Hepatocyte (in vitro differentiated cells): ENCODE measurements around the gene CPNE4. TPM values are rescaled to one million over a fixed set of nuclear protein-coding genes. Genes with fewer than 3 reads are reported as not detected.
A peak's percentile ranks its signal among the peaks of the same experiment; 100 is the strongest.

Source experiments
- DNase-seq: peaks from one replicate; pipeline ENCODE4 v3.0.0-alpha.2; 2016; ENCODE audit warnings: low spot score
- H2AFZ ChIP-seq: fragments of 200-600 bp; sonication (generic); 2 replicates; pipeline ENCODE4 v1.6.0; 2016; ENCODE audit warnings: antibody characterized with exemption, mild to moderate bottlenecking
- H3K27ac ChIP-seq: fragments of 200-600 bp; sonication (generic); 2 replicates; pipeline ENCODE4 v1.5.1; 2016; ENCODE audit warnings: mild to moderate bottlenecking
- H3K27me3 ChIP-seq: fragments of 200-600 bp; sonication (generic); 2 replicates; pipeline ENCODE4 v1.6.1; 2016
- H3K36me3 ChIP-seq: fragments of 200-600 bp; sonication (generic); replicated peaks from 2 replicates; pipeline ENCODE4 v1.5.1; 2016; ENCODE audit warnings: low read depth; ENCODE audit not compliant: insufficient read depth
- H3K4me1 ChIP-seq: fragments of 200-600 bp; sonication (generic); 2 replicates; pipeline ENCODE4 v1.5.1; 2016; ENCODE audit warnings: mild to moderate bottlenecking, moderate library complexity; ENCODE audit not compliant: insufficient read depth
- H3K4me2 ChIP-seq: fragments of 200-600 bp; sonication (generic); 2 replicates; pipeline ENCODE4 v1.6.0; 2016
- H3K4me3 ChIP-seq: fragments of 200-600 bp; sonication (generic); 2 replicates; pipeline ENCODE4 v1.5.1; 2016; ENCODE audit warnings: mild to moderate bottlenecking
- H3K79me2 ChIP-seq: fragments of 200-600 bp; sonication (generic); 2 replicates; pipeline ENCODE4 v1.6.0; 2017; ENCODE audit warnings: mild to moderate bottlenecking
- H3K9me2 ChIP-seq: fragments of 200-600 bp; sonication (generic); replicated peaks from 2 replicates; pipeline ENCODE4 v1.6.0; 2017; ENCODE audit warnings: mild to moderate bottlenecking; ENCODE audit not compliant: insufficient read depth
- H3K9me3 ChIP-seq: fragments of 200-600 bp; sonication (generic); 2 replicates; pipeline ENCODE4 v1.5.1; 2016; ENCODE audit warnings: low read depth, mild to moderate bottlenecking
- H4K20me1 ChIP-seq: fragments of 200-600 bp; sonication (generic); 2 replicates; pipeline ENCODE4 v1.6.0; 2016; ENCODE audit warnings: mild to moderate bottlenecking; ENCODE audit not compliant: insufficient read depth, poor library complexity, severe bottlenecking
- CTCF ChIP-seq: fragments of 200-600 bp; sonication (generic); IDR thresholded peaks from 2 replicates; pipeline ENCODE4 v1.5.1; 2016; ENCODE audit warnings: antibody characterized with exemption, mild to moderate bottlenecking; ENCODE audit not compliant: poor library complexity
- EZH2 ChIP-seq: fragments of 200-600 bp; sonication (generic); IDR thresholded peaks from 2 replicates; pipeline ENCODE4 v1.6.1; 2016; ENCODE audit warnings: antibody characterized with exemption, mild to moderate bottlenecking, borderline replicate concordance
- EZH2phosphoT487 ChIP-seq: fragments of 200-600 bp; sonication (generic); IDR thresholded peaks from one replicate; pipeline ENCODE4 v1.6.1; 2018; ENCODE audit warnings: antibody characterized with exemption, mild to moderate bottlenecking, low read depth, moderate library complexity; ENCODE audit not compliant: unreplicated experiment, severe bottlenecking
- WGBS: methylation state at CpG from one replicate; pipeline ENCODE4 v1.1.6; 2016; ENCODE audit warnings: low lambda C conversion rate; ENCODE audit errors: missing lambda C conversion rate; 5-methylcytosine and 5-hydroxymethylcytosine counted together
- polyA plus RNA-seq: library from polyadenylated mRNA; unstranded; fragments of >200 nt; fragmentation: Nextera tagmentation; extraction: Ambion mirVana; gene quantifications from 2 replicates; pipeline ENCODE4 v1.2.1, GENCODE V29; 2016
- total RNA-seq: library from RNA; depleted of rRNA; stranded (reverse); fragments of >200 nt; gene quantifications from 2 replicates; pipeline ENCODE4 v1.2.3, GENCODE V29; 2014

The CPNE4 gene
- total and polyA plus RNA-seq, 2 experiments from 2014 or later = 0.37 to 0.52 TPM

GRCh38 chr3:131530843-131531242, 504.0 kb downstream of the CPNE4 start:
- no peaks in the 10 kb centered on the region for H3K9me2 ChIP-seq

GRCh38 chr3:131530388-131530787, 504.4 kb downstream of the CPNE4 start:
- Histone ChIP-seq H3K9me2 (no peaks in the 10 kb centered on the region), H2AFZ (no peak overlapping the region), H3K27me3 (no peaks in the 10 kb centered on the region), H3K9me3 (no peaks in the 10 kb centered on the region), H3K4me3 (no peak overlapping the region), H3K4me2 (no peak overlapping the region), H3K27ac (no peak overlapping the region), H3K36me3 (no peaks in the 10 kb centered on the region), H3K79me2 (no peaks in the 10 kb centered on the region), H3K4me1 (no peaks in the 10 kb centered on the region), H4K20me1 (no peaks in the 10 kb centered on the region)
- 82% methylated on average over 1 of the region's 1 CpG for WGBS
- DNase-seq = no peak
- TF ChIP-seq EZH2phosphoT487 (no peak), CTCF (no peak), EZH2 (no peak)

More at GRCh38 chr3:131530843-131531242, 504.0 kb downstream of the CPNE4 start:
- H3K27ac ChIP-seq = no peak overlapping the region
- no peak overlapping the region for H3K4me2 ChIP-seq
- H3K36me3 ChIP-seq = no peaks in the 10 kb centered on the region
- no peaks in the 10 kb centered on the region for H3K9me3 ChIP-seq
- no peak overlapping the region for H3K4me3 ChIP-seq
- DNase-seq = no peak
- WGBS = 76% methylated on average over 1 of the region's 1 CpG
- no peaks in the 10 kb centered on the region for H3K79me2 ChIP-seq
- TF ChIP-seq CTCF (no peak), EZH2 (no peak), EZH2phosphoT487 (no peak)
- no peaks in the 10 kb centered on the region for H3K27me3 ChIP-seq
- no peaks in the 10 kb centered on the region for H4K20me1 ChIP-seq
- H3K4me1 ChIP-seq = no peaks in the 10 kb centered on the region
- no peak overlapping the region for H2AFZ ChIP-seq

- H3K9me3 ChIP-seq = no peaks in the 10 kb centered on the region
- no peak overlapping the region for H3K27ac ChIP-seq
- no peak overlapping the region for H2AFZ ChIP-seq
- H3K4me3 ChIP-seq = no peak overlapping the region
- no peaks in the 10 kb centered on the region for H3K4me1 ChIP-seq
- H3K27me3 ChIP-seq = no peaks in the 10 kb centered on the region
- peak; percentile 29 for DNase-seq
- TF ChIP-seq EZH2 (no peak), CTCF (peak; percentile 25), EZH2phosphoT487 (no peak)
- 51% methylated on average over 34 of the region's 37 CpGs for WGBS
- no peaks in the 10 kb centered on the region for H3K36me3 ChIP-seq
- H3K79me2 ChIP-seq = no peaks in the 10 kb centered on the region
- H3K4me2 ChIP-seq = peak overlapping the region; percentile 60
- H3K9me2 ChIP-seq = no peaks in the 10 kb centered on the region
- no peaks in the 10 kb centered on the region for H4K20me1 ChIP-seq
Observed at GRCh38 chr3:131526801-131527347, 507.9 kb downstream of the CPNE4 start.
